NCI-H510A (cell line): Measurements from ENCODE around the gene TSHR.
"Not testable (repeated sequence)": the region's sequence is repeated elsewhere in the genome, so short reads cannot be mapped to it uniquely, and the experiment has no call there.

Experiments
- DNase-seq: peaks from one replicate; lab custom pipeline; 2025; lab: John Stamatoyannopoulos, UW

TSHR gene

GRCh38 chr14:80996049-80996901 lies 40.9 kb downstream of the TSHR start:
- DNase-seq = peak; percentile 43

GRCh38 chr14:81001447-81001846 lies 46.0 kb downstream of the TSHR start:
- DNase-seq = no peak

DNA sequence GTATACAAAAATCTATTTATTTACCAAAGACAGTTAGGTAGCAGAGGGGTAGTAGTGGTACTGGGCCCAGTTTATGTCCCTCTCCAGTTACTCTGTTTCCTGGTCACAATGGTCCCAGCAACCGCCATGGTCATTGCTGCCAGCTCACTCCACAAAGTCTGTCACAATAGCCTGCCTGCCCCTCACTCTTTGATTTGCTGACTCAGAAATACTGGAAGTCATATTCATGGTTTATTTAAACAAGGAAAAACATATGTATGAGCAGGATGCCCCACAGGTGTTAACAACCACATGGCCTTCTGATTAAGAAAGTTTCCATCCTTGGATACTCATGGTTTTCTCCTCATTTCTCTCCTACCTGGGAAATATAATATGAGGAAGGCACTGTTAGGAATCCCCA lies 49.2 kb downstream of the TSHR start:
- no peak for DNase-seq

DNA sequence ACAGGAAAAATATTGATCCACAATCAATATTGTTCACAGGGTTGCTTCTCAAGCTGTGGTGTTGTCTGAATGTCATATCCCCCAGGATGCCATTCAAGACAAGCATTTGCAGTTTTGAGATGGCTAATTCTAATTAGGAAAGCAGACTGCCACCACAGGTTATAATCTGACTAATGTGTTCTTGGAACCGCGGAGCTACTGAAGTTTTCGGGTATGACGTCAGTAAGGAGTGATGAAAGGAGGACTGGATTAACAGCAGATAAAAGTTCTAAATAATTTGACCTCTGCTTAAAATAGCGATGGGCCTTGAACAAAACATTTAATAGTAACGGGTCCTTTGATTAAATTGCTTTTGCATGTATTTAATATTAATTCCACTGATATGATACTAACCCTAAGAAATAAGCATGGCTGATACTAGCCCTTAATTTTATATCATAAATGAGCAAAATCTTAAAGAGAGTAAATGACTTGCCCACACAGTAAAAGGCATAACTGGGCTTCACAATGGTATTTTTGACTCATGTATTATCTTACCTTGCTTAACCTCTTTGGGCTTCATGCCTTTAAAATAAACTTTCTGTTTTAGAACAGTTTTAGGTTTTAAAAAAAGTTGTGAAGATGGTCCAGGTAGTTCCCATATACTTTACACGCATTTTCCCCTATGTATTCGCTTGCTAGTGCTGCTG lies 50.3 kb downstream of the TSHR start:
- DNase-seq = no peak

- DNase-seq = no peak
Observed at GRCh38 chr14:81006266-81006665, 50.8 kb downstream of the TSHR start.

GRCh38 chr14:81007131-81007530 lies 51.7 kb downstream of the TSHR start:
- no peak for DNase-seq

DNA sequence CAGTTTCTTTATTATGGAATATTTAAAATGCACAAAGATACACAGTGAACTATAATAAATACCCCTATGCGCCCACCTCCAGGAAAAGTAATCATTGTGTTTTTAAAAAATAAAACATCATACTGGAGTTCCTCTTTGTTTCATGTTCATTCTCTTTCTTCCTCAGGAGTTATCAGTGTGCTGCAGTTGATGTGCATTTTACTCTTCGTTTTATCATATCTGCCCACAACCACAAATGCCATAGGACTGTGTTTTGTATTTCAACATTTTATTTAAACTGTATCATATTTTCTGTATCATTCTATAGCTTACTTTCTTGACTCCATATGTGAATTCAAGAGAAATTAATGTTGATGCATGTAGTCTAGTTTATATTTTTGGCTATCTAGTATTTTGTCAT lies 53.9 kb downstream of the TSHR start:
- DNase-seq = no peak

GRCh38 chr14:81018251-81018650 lies 62.8 kb downstream of the TSHR start:
- no peak for DNase-seq

DNA sequence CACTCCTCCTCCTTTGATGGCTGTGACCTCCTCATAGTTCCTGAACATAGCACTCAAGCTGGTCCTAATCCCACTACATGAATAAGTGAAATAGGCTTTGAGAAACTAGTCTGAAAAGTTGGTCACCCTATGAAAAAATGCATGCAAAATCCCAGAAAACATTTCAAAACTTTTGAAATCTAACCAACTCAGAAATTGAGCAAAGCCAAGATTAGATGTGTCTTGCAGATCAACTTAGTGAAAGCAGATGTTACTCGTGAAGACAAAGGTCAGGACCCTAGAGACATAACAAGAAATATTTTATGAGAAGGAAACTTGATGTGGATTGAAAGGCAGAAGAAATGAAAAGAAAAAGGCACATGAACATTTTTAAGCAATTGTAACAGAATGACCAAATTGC lies 63.3 kb downstream of the TSHR start:
- DNase-seq = no peak

- DNase-seq = not testable (repeated sequence)
Observed at GRCh38 chr14:81019113-81019512, 63.7 kb downstream of the TSHR start.

DNA sequence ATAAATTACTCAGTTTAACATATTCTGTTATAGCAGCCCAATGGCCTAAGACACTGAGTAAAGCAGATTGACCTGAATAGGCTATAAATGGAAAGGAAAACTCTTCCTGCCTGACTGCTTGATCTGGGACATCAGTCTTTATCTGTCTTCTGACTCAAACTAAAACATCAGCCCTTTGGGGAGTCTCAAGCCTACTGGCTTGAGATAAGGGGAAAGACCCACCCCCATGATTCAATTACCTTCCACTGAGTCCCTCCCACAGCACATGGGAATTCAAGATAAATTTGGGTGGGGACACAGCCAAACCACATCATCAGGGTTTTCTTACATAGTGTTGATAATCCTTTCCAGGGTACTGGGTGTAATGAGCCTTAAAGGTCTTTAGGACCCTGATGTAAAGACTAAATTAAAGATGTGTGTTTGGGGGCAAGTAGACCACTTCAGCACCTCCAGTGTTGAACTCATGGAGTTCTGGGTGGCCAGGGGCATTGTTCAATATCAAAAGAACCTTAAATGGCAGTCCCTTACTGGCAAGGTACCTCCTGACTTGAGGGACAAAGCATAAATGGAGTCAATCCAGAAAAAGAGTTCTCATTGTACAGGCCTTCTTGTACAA lies 67.8 kb downstream of the TSHR start:
- DNase-seq = no peak

DNA sequence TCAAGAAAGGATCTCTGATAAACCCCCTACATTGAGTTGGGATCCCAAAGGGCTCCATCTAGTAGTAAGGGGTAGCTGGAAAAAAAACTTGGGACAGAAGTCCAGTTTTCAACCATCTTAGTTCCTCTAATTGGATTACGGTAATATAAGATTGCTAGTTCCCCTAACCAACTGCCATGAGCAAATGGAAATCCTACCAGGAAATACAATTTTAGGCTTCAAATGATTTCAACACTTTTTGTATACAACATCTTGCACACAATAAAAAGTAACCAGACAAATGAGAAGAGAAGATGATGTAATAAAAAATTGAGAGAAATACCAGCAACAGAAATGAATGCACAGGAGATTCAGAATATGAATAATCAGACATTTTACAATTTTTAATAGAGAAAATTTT lies 73.0 kb downstream of the TSHR start:
- no peak for DNase-seq

- no peak for DNase-seq
Observed at GRCh38 chr14:81031488-81031887, 76.1 kb downstream of the TSHR start.

DNA sequence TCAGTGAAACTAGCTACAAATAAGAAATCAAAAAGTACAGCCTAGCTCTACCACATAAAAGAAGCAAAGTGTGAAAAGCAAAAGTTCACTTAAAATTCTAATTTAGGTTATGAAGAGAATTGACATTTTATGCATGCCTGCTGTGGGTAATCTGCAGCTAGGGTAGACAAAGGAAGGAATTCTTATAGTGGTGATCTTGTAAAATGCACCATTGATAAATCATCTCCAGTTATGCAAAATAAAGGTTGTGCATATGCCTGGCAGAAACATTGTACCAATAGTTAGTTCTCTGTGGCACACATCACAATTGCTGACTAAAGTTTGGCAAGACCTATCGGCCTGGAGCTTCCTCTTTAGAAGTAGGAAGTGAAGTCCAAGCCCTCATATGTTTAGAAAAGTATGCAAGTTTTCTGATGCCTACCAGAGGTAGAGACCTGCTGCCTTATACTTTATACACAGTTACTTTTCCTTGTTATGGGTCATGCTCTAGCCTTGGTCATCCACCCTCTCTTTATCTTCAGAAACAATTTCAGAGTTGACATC lies 78.3 kb downstream of the TSHR start:
- DNase-seq = no peak

DNA sequence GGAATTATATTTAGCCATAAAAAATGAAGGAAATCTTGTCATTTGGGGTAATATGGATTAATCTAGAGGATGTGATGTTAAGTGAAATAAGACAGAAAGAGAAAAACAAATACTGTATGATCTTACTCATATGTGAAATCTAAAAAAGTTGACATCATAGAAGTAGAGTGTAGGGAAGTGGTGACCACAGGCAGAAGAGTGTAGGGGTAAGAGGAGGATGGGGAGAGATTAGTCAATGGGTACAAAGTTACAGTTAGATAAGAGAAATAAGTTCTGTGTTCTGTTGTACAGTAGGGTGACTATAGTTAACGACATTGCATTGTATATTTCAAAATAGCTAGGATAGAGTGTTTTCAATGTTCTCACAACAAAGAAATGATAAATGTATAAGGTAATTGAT lies 87.0 kb downstream of the TSHR start:
- DNase-seq = no peak

GRCh38 chr14:81051547-81051946 lies 96.1 kb downstream of the TSHR start:
- no peak for DNase-seq

- DNase-seq = not testable (repeated sequence)
Observed at GRCh38 chr14:81054057-81054456, 98.6 kb downstream of the TSHR start.

DNA sequence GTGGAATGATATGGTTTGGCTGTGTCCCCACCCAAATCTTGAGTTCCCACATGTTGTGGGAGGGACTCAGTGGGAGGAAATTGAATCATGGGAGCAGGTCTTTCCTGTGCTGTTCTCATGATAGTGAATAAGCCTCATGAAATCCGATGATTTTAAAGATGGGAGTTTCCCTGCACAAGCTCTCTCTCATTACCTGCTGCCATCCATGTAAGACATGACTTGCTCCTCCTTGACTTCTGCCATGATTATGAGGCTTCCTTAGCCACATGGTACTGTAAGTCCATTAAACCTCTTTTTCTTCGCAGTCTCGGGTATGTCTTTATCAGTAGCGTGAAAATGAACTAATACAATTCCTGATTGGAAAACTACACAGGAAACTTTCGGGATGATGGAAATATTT lies 100.5 kb downstream of the TSHR start:
- no peak for DNase-seq

GRCh38 chr14:81062380-81062779 lies 107.0 kb downstream of the TSHR start:
- no peak for DNase-seq

DNA sequence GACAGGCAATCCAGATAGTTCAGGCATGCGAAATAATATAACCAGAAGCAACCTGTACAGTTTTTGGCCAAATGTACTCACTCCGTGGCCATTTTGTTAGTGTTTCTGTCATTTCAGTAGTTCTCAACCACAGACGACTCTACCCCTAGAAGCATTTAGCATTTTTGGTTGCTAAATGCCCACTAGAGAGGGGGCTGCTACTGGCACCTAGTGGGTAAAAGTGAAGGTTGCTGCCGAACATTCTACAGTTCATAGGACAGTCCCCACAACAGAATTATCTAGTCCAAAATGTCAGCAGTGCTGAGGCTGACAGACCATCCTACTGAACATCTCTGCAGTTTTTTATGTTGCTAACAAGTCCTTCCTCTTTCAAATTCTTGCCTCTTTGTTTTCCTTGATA lies 107.4 kb downstream of the TSHR start:
- DNase-seq = no peak

- no peak for DNase-seq
Observed at GRCh38 chr14:81066672-81067071, 111.3 kb downstream of the TSHR start.

DNA sequence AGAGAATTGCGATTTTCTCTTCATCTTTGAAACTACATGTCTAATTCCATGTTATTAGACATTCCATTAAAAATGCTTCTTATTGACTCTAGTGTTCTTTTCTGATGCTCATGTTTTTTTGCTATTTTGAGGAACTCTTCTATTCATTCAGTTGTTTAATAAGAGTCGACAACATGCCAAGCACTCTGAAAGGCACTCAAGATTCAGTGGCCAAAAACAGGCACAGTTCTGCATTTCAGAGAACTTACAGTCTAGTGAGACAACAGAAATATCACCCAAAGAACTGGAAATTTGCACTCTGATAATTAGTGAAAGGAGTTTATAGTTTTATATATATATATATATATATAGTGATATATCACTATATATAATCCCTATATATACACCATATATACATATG lies 111.7 kb downstream of the TSHR start:
- DNase-seq = no peak
